ENCODE data around the gene LPIN3. TPM values are rescaled to one million over a fixed set of nuclear protein-coding genes. Genes with fewer than 3 reads are reported as not detected.

LPIN3 gene
- total RNA-seq, 6 experiments from 2014 or later = 11.9 to 14.2 (median 13.2) TPM

DNA sequence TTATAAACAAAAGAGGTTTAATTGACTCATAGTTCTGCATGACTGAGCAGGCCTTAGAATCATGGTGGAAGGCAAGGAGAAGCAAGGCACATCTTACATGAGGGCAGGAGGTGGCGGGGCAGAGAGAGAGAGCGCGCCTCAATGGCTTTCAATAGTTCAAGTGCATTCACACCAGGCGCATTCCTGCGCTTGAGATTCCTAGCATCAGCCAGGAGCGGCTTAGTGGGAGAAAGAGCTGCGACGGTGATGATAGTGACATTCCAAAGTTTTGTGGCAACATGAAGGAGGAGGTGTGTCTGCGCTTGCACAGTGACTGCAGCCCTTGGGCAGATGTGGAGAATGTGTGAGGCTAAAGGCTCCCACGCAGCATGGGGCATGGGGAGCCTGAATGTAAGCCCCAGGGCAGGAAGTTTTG is 51.0 kb downstream of the LPIN3 start:
- Mint-ChIP-seq H3K4me1 (ENCODE audit: low read depth) (peaks cover 20% of the 10 kb centered on the region), H3K27me3 (ENCODE audit: insufficient read depth) (peaks cover 2% of the 10 kb centered on the region; the same call in 1 of the 2 replicates), H3K9me3 (no peaks in the 10 kb centered on the region), H3K4me3 (no peak overlapping the region), H3K27ac (no peak overlapping the region), H3K36me3 (ENCODE audit: low read depth) (no peaks in the 10 kb centered on the region)
- TF ChIP-seq CTCF (IDR thresholded peaks at IDR 0.05) = no peak
- DNase-seq = no peak

DNA sequence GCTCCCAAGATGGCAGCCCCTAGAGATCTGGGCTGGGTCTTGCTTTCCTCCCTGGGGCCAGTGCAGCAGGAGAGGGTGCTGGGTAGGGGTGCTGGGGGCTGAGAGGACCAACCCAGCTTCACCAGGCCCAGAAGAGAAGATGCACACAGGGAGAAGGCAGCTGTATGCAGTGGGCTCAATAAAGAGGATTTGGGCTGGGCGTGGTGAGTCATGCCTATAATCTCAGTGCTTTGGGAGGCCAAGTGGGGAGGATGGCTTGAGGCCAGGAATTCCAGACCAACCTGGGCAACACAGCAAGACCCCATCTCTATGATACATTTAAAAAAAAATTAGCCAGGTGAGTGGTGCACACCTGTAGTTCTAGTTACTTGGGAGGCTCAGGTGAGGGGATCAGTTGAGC is 51.7 kb downstream of the LPIN3 start:
- no peak for DNase-seq
- H3K27me3 Mint-ChIP-seq (ENCODE audit: insufficient read depth) = peaks cover 2% of the 10 kb centered on the region; the same call in 1 of the 2 replicates
- H3K9me3 Mint-ChIP-seq = no peaks in the 10 kb centered on the region
- no peaks in the 10 kb centered on the region for H3K36me3 Mint-ChIP-seq (ENCODE audit: low read depth)
- H3K27ac Mint-ChIP-seq = no peak overlapping the region
- no peak overlapping the region for H3K4me3 Mint-ChIP-seq
- no peak for TF ChIP-seq CTCF (IDR thresholded peaks at IDR 0.05)
- peaks cover 15% of the 10 kb centered on the region for H3K4me1 Mint-ChIP-seq (ENCODE audit: low read depth)

- DNase-seq = no peak
- H3K27me3 Mint-ChIP-seq (ENCODE audit: insufficient read depth) = peaks cover 2% of the 10 kb centered on the region; the same call in 1 of the 2 replicates
- H3K36me3 Mint-ChIP-seq (ENCODE audit: low read depth) = no peaks in the 10 kb centered on the region
- no peak overlapping the region for H3K27ac Mint-ChIP-seq
- no peaks in the 10 kb centered on the region for H3K9me3 Mint-ChIP-seq
- peaks cover 15% of the 10 kb centered on the region for H3K4me1 Mint-ChIP-seq (ENCODE audit: low read depth)
- H3K4me3 Mint-ChIP-seq = no peak overlapping the region
- no peak for TF ChIP-seq CTCF (IDR thresholded peaks at IDR 0.05)
These were observed 52.5 kb downstream of the LPIN3 start for GRCh38 chr20:41392871-41393704.

DNA sequence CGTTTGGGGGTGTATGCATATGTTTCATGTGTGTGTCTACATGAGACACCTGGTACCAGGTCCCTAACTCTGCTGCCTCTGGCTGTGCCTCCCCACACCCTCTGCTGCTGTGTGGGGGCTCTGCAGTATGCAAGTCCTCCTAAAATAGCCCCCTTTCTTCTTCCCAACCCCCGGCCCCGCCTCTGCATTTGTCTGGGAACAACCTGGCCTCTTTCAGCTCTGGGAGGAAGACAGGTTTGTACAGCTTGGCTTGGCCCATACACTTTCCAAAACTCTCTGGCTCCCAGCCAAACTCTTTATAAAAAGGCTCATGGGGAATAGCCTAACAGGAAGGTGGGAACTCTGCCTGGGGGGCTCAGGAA is 53.1 kb downstream of the LPIN3 start:
- no peak overlapping the region for H3K27ac Mint-ChIP-seq
- H3K36me3 Mint-ChIP-seq (ENCODE audit: low read depth) = no peaks in the 10 kb centered on the region
- TF ChIP-seq CTCF (IDR thresholded peaks at IDR 0.05) = no peak
- no peak overlapping the region for H3K4me3 Mint-ChIP-seq
- no peak for DNase-seq
- no peaks in the 10 kb centered on the region for H3K9me3 Mint-ChIP-seq
- no peaks in the 10 kb centered on the region; the same call in 1 of the 2 replicates for H3K27me3 Mint-ChIP-seq (ENCODE audit: insufficient read depth)
- peaks cover 15% of the 10 kb centered on the region for H3K4me1 Mint-ChIP-seq (ENCODE audit: low read depth)

DNA sequence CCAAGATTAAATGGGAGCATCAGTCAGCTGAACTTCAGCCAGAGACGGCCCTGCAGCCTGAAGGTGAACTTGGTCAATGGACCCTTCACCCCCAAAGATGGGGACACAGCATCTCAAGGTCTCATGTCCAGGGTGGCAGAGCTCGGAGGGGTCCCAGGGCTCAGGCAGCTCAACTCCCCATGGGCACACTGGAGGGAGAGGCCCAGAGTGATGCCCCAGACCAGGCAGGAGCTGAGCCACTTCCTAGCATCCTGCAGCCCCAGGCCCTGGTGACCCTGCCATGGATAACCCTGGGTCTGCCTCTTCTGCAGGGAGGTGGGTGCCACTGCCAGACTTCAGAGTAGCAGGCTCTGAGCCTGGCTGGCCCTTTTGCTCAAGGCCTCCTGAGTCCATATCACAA is 53.5 kb downstream of the LPIN3 start:
- Mint-ChIP-seq H3K4me1 (ENCODE audit: low read depth) (peaks cover 15% of the 10 kb centered on the region), H3K27me3 (ENCODE audit: insufficient read depth) (no peaks in the 10 kb centered on the region; the same call in 1 of the 2 replicates), H3K27ac (no peak overlapping the region), H3K9me3 (no peaks in the 10 kb centered on the region), H3K4me3 (no peak overlapping the region), H3K36me3 (ENCODE audit: low read depth) (no peaks in the 10 kb centered on the region)
- DNase-seq = no peak
- no peak for TF ChIP-seq CTCF (IDR thresholded peaks at IDR 0.05)

Data from HFFc6 (cell line).